HFFc6 (cell line): ENCODE measurements around the gene PDE4D. TPM values are rescaled to one million over a fixed set of nuclear protein-coding genes. Genes with fewer than 3 reads are reported as not detected.
"Not testable (repeated sequence)": the region's sequence is repeated elsewhere in the genome, so short reads cannot be mapped to it uniquely, and the experiment has no call there.

ENCODE experiments used
- DNase-seq: peaks from one replicate; pipeline ENCODE4 v3.0.0-alpha.2; 2018
- H3K27ac Mint-ChIP-seq: 2 replicates; pipeline ENCODE4 v1.8.0; 2020; ENCODE audit warnings: mild to moderate bottlenecking, mixed read lengths
- H3K27me3 Mint-ChIP-seq: 2 replicates; pipeline ENCODE4 v1.8.0; 2021; ENCODE audit warnings: mild to moderate bottlenecking, moderate library complexity, mixed read lengths; ENCODE audit not compliant: insufficient read depth
- H3K36me3 Mint-ChIP-seq: 2 replicates; pipeline ENCODE4 v1.8.0; 2021; ENCODE audit warnings: low read depth, mixed read lengths
- H3K4me1 Mint-ChIP-seq: 2 replicates; pipeline ENCODE4 v1.8.0; 2020; ENCODE audit warnings: low read depth, mixed read lengths
- H3K4me3 Mint-ChIP-seq: 2 replicates; pipeline ENCODE4 v1.8.0; 2020; ENCODE audit warnings: mild to moderate bottlenecking, moderate library complexity, mixed read lengths
- H3K9me3 Mint-ChIP-seq: 2 replicates; pipeline ENCODE4 v1.8.0; 2020; ENCODE audit warnings: mild to moderate bottlenecking, mixed read lengths
- CTCF ChIP-seq: fragments of 200-600 bp; sonication (generic); IDR thresholded peaks from 2 replicates; pipeline ENCODE4 v1.5.0; 2021; ENCODE audit warnings: antibody characterized with exemption, mild to moderate bottlenecking
- total RNA-seq, 6 experiments: library from RNA; stranded (reverse); fragmentation: NEBNext Ultra II Directional; extraction: Animal tissue kit (Norgen Biotek cat#: 25700); gene quantifications; 2 replicates in 1 of 6; 3 replicates in 5 of 6; pipeline ENCODE4 v1.2.3, GENCODE V29; 2021

Gene PDE4D
- total RNA-seq, 6 experiments from 2014 or later = 1.8 to 7.3 (median 6.2) TPM

GRCh38 chr5:59058969-59059687 is 834.4 kb downstream of the PDE4D start:
- TF ChIP-seq CTCF = no peak
- Mint-ChIP-seq H3K9me3 (no peaks in the 10 kb centered on the region), H3K4me1 (peaks cover 29% of the 10 kb centered on the region), H3K27me3 (peaks cover 7% of the 10 kb centered on the region), H3K36me3 (no peaks in the 10 kb centered on the region), H3K4me3 (no peak overlapping the region), H3K27ac (no peak overlapping the region)
- no peak for DNase-seq

- Mint-ChIP-seq H3K27ac (no peak overlapping the region), H3K9me3 (no peaks in the 10 kb centered on the region), H3K27me3 (peaks cover 7% of the 10 kb centered on the region), H3K36me3 (no peaks in the 10 kb centered on the region), H3K4me1 (peaks cover 23% of the 10 kb centered on the region), H3K4me3 (no peak overlapping the region)
- DNase-seq = no peak
- no peak for TF ChIP-seq CTCF
These were observed 835.3 kb downstream of the PDE4D start for GRCh38 chr5:59058237-59058636.

GRCh38 chr5:59056599-59056998 is 836.9 kb downstream of the PDE4D start:
- H3K9me3 Mint-ChIP-seq, H3K27ac Mint-ChIP-seq, H3K4me3 Mint-ChIP-seq, H3K36me3 Mint-ChIP-seq, DNase-seq, H3K27me3 Mint-ChIP-seq: not testable (repeated sequence)
- H3K4me1 Mint-ChIP-seq = peaks cover 18% of the 10 kb centered on the region

GRCh38 chr5:59055745-59056448 is 837.6 kb downstream of the PDE4D start:
- no peak overlapping the region for H3K27ac Mint-ChIP-seq
- TF ChIP-seq CTCF = no peak

GRCh38 chr5:59054963-59055528 is 838.5 kb downstream of the PDE4D start:
- no peak for DNase-seq
- Mint-ChIP-seq H3K9me3 (no peaks in the 10 kb centered on the region), H3K27ac (no peak overlapping the region), H3K36me3 (no peaks in the 10 kb centered on the region), H3K4me3 (no peak overlapping the region), H3K27me3 (peaks cover 7% of the 10 kb centered on the region), H3K4me1 (peaks cover 11% of the 10 kb centered on the region)
- no peak for TF ChIP-seq CTCF

More at GRCh38 chr5:59055745-59056448, 837.6 kb downstream of the PDE4D start:
- Mint-ChIP-seq H3K36me3 (no peaks in the 10 kb centered on the region), H3K4me3 (no peak overlapping the region), H3K9me3 (no peaks in the 10 kb centered on the region), H3K4me1 (peaks cover 11% of the 10 kb centered on the region), H3K27me3 (peaks cover 7% of the 10 kb centered on the region)
- no peak for DNase-seq

- Mint-ChIP-seq H3K4me1 (peaks cover 11% of the 10 kb centered on the region), H3K4me3 (no peak overlapping the region)
These were observed 841.6 kb downstream of the PDE4D start for GRCh38 chr5:59051951-59052350.

More at GRCh38 chr5:59051951-59052350, 841.6 kb downstream of the PDE4D start:
- no peaks in the 10 kb centered on the region for H3K9me3 Mint-ChIP-seq
- no peak overlapping the region for H3K27ac Mint-ChIP-seq
- peaks cover 7% of the 10 kb centered on the region for H3K27me3 Mint-ChIP-seq
- no peaks in the 10 kb centered on the region for H3K36me3 Mint-ChIP-seq
- no peak for DNase-seq
- TF ChIP-seq CTCF = no peak
